GM12872 (cell line): ENCODE data around the gene LAS1L.
A peak's percentile ranks its signal among the peaks of the same experiment; 100 is the strongest.

ENCODE experiments used
- CTCF ChIP-seq: IDR thresholded peaks from 3 replicates; pipeline ENCODE4 v1.5.1; 2011; ENCODE audit warnings: low read depth, mild to moderate bottlenecking, low read length, moderate library complexity; ENCODE audit not compliant: insufficient read depth

The LAS1L gene

GRCh38 chrX:65528705-65529340 lies 5.8 kb downstream of the LAS1L start:
- peak; percentile 97 for TF ChIP-seq CTCF

- no peak for TF ChIP-seq CTCF
Observed at GRCh38 chrX:65528293-65528692, 6.3 kb downstream of the LAS1L start.

DNA sequence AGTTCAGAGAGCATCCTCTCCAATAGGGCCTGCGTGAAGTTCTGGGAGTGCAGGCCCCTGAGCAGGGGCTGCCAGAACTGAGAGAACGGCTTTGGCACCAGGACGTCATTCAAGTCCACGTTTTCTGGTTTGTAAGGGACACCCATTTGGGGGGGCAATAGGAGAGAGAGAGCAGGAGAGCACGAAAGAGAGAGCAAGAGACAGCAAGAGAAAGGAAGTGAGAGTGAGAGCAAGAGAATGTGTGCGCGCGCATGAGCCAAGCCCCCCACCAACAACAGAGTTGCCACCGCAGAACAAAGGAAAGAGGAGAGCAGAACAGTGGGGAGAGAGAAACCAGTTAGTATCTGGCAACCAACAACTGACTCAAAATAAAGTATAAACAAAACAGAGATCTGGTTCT lies 10.4 kb downstream of the LAS1L start:
- TF ChIP-seq CTCF: no peak

DNA sequence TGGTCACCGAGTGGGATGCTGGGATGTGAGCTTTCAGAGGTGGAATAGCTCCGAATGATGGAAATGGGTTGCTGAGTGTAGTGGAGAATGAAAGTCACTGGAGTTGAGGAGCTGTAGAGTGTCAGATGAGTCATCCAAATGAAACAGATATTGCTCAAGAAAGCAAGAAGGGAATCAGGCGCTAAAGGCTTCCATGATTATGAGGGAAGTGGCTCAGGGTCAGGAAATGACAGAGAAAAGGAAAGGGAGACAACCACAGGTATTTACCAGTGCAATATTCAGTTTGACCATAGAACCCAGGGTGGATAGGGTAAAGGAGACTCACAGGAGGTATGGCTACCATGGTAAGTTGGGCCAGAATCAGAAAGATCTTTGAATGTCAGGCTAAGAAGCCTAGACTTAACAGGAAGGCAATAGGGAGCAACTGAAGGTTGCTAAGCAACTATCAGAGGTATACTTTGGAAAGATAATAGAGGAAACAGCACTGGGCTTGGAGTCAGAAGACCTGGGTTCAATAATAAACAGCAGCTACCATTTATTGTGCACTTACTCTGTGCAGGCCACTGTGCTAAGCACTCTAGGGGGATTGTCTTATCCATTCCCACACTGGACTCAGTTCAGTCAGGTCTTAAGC lies 11.7 kb downstream of the LAS1L start:
- TF ChIP-seq CTCF: no peak

- TF ChIP-seq CTCF: no peak
Observed at GRCh38 chrX:65517923-65518322, 16.7 kb downstream of the LAS1L start.

- no peak for TF ChIP-seq CTCF
Observed at GRCh38 chrX:65516756-65517155, 17.8 kb downstream of the LAS1L start.

DNA sequence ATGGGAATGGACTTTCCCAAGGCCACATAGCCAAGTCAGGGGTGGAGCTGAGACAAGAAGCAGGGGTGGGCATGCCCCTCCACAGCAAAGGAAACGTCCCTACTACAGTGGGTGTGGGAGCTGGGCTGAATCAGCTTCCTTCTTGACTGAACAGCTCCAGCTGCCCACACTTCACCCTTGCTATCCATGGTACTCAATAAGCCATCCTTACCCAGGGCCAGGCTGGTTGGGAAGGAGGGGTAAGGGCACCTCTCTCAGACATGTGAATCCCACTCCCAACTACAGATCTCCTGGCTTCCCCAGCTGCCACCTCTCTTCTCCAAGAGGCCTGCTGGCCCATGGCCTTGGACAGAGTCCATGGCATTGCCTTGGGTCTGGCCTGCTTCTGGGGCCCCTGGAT lies 21.0 kb downstream of the LAS1L start:
- no peak for TF ChIP-seq CTCF

GRCh38 chrX:65509400-65509799 lies 25.2 kb downstream of the LAS1L start:
- no peak for TF ChIP-seq CTCF
